GM19099 (cell line): ENCODE data around the gene OAS3.

Experiments used
- POLR2A ChIP-seq: IDR thresholded peaks from 3 replicates; pipeline ENCODE4 v1.6.1; 2011; ENCODE audit warnings: low read depth; ENCODE audit not compliant: insufficient read length; ENCODE audit errors: extremely low read depth

OAS3 gene

DNA sequence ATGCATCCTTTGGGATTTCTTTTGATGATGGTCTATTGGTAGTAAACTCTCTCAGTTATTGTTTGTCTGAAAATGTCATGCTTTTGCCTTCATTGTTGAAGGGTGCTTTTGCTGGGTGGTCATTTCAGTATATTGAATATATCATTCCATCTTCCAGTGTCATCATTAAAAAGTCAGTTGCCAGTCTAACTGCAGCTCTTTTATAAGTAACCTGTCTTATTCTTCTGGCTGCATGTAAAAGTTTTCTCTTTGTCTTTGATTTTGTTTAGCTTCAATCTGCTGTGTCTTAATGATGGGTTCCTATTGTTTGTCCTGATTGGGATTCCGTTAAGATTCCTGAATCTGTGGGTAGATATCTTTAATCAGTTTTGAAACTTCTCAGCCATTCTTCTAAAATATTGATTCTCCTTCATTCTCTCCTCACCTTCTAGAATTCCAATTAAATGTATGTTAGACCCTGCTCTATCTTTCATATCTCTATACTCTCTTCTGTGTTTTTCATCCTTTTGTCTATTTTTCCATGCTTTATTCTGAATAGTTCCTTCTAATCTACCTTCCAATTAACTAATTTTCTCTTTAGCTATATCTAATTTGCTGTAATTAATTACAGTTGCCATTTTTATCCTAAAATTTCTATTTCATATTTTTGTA, 25.1 kb upstream of the OAS3 start:
- no peak for TF ChIP-seq POLR2A

DNA sequence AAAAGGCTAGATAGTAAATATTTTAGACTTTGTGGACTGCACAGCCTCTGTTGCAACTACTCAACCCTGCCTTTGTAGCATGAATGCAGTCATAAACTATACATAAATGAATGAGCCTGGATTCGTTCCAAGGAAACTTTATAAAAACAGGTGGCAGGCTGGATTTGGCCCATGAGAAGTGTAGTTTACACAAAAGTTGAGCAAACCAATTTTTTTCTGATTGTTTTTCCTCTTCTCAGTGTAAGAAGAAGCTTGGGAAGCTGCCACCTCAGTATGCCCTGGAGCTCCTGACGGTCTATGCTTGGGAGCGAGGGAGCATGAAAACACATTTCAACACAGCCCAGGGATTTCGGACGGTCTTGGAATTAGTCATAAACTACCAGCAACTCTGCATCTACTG, 22.0 kb upstream of the OAS3 start:
- TF ChIP-seq POLR2A = no peak

DNA sequence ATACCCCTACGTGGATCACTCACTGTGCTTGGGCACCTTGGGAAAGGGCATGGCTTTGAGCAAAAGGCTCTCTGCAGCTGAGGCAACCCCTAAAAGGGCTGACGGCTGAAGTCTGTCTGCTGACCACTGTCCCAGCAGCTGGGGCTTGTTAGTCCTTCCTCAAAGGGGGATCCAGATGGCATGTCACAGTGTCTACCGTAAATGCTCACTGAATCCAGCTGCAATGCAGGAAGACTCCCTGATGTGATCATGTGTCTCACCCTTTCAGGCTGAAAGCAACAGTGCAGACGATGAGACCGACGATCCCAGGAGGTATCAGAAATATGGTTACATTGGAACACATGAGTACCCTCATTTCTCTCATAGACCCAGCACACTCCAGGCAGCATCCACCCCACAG, 19.2 kb upstream of the OAS3 start:
- TF ChIP-seq POLR2A = no peak

DNA sequence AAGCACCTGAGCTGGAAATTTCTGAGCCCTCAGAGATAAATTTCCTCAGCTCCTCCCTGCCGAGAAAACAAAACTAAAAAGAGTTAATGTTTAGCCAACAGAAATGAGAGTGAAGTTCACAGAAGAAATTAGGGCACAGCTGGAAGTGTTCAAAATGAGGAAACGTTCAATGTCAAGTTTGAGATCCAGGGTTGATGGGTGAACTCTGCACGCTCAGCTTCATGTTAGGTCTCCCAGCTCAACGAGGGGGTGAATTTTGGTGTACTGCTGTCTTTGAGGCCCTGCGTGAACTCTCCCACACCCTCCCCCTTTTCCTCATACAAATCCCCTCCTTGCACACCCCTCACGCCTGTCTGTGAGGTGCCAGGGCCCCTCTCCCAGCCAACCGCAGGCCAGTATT, 13.3 kb upstream of the OAS3 start:
- TF ChIP-seq POLR2A = peak; percentile 42

DNA sequence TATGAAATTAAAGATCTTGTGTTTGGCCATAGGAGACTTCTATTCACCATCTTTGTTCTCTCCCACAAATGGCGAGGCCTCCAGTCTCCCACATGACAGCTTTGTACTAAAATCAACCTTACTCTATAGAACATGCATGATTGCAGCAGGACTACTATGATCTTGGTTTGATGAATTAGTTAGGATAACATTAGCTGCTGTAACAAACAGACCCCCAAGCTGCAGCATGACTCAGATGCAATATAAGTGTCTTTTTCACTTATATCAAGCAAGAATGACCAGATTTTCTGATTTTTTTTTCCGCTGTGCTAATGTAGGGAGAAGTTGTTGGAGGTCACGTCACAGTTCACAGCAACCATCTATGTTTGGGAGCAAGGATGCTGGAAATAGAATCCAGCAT, 10.8 kb upstream of the OAS3 start:
- no peak for TF ChIP-seq POLR2A

DNA sequence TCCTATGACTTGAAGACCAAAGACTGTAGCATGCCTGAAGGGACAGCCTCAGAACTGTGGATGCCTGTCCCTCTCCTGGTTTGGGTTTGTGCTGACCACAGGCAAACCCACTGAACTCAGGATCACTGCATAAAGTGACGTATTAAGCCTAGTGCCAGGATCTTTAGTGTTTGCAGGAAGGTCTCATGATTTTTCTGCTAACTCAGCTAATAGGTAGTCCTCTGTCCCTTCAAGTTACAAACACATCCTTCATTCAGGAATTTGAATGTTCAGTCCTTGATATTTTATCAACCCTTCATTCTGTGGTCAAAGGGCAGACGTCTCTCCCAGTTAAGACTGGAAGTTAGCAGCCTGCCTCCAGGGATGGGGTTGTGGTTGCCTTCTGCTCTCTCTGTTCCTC, 10.3 kb upstream of the OAS3 start:
- no peak for TF ChIP-seq POLR2A

DNA sequence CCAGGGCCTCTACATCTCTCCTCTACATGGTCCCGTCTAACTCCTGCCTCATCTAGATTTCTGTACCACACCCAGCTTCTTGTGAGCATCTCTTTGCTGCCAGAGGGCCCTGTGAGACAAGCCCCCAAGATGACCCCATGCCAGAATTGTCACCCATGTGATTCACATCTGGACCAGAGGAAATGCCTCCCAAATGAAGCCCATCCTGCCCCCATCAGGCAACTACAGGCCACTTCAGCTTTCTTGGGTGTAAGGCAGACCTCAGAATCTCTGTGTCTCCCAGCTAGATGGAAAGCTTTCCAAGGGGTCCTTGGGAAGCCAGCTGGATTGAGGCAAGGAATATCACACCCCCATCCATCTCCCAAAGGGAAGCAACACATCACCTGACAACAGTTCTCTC, 9.3 kb upstream of the OAS3 start:
- no peak for TF ChIP-seq POLR2A

DNA sequence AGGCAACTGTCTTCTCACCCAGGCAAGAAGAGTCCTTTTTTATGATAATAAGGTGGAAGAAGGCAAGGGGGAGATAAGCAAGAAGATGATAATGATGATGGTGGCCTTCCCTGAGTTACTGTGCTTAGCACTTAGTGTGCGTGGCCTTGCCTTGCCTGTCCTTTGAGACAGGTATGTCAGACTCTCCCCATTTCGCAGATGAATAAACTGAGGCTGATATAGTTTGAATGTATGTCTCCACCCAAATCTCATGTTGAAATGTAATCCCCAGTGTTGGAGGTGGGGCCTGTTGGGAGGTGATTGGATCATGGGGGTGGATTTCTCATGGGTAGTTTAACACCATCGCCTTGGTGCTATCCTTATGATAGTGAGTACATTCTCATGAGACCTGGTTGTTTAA, 8.6 kb upstream of the OAS3 start:
- TF ChIP-seq POLR2A = no peak

DNA sequence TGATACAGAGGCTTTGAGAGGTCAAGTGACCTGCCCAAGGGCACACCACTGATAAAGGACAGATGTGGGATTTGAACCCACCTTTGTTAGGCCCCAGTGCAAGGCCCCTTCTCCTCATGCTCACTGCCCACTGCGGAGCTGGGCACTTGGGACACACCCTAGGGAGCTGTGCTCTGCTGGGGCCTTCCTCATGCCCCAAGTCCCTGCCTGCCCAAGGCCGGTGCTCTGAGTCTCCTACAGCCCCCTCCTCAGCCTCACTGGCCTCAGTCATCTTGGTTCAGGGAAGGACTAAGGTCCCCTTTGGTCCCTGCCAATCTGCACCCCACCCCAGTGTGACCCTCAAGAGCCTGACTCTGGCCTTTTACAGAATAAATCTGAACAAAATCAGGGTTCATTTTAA, 7.9 kb upstream of the OAS3 start:
- TF ChIP-seq POLR2A = no peak

DNA sequence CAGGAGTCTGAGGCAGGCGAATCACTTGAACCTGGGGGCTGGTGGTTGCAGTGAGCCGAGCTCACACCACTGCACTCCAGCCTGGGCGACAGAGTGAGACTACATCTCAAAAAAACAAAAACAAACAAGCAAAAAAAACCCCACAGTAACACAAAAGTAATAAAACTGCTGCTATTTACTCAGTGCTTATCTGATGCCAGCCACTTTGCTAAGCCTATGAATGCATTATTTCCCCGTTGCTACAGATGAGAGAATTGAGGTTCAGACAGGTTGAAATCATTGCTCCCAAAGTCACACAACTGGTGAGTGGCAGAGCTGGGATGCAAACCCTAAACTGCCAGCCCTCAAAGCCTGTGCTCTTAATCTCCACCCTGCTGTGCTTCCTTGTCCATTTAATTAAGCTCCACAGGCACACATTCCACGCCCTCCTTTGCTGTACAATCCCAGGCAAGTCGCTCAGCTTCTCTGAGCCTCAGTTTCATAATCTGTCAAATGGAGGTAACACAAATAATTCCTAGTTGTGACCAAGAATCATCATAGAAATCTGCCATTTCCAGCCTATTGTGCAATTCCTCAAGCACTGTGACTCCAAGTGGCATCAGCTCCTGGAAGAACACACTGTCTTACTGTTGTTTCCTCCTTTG, 5.7 kb upstream of the OAS3 start:
- no peak for TF ChIP-seq POLR2A

DNA sequence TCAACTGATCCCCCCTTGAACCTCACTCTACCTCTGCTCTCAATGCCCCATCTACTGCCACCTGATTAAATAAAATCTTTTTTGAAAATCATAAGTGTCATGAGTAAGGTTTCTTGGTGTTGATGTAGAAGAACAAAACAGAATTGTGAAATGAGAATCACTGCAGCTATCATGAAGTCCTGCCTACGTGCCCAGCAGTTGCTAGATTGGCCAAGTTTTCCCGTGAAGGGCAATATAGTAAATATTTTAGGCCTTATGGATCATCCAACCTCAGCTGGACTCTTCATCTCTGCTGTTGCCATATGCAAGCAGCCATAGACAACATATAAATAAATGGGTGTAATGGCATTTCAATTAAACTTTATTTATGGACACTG, 5.2 kb upstream of the OAS3 start:
- TF ChIP-seq POLR2A = no peak

DNA sequence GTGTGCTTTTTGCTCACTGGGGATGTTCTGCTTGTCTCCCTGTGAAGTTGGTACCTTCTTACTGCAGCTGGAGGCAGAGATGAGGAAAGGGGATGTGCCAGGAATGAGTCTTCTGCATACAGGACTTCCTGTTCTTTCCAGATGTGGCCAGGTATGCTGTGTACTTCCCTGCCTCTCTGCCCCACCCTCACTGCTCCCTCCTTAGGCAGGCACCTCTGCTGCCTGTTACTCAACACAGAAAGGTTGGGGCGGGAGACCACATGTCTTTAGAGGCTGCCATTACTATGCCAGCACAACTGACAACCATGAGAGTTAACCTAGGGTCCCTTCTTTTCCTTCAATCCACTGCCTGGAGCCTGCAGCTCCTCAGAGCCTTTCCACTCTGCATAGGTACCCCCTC, 2.0 kb upstream of the OAS3 start:
- TF ChIP-seq POLR2A = no peak

DNA sequence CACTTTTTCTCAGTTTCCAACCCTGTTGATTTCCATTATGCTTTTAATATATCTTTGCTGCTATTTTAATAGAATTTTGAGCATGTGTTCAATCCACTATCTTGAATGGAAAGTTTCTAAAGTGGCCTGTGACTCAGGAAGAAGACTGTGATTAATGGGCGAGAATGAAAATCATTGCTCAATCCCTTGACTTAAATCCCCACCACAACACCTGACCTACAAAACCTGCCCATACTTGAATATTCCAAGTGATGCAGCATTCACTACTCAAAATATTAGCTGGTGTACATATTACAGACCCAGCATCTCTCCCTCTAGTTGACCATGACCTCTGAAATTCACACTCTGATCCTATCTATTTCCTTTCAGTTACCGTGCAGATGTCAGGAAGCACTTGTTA, 1.3 kb upstream of the OAS3 start:
- no peak for TF ChIP-seq POLR2A

DNA sequence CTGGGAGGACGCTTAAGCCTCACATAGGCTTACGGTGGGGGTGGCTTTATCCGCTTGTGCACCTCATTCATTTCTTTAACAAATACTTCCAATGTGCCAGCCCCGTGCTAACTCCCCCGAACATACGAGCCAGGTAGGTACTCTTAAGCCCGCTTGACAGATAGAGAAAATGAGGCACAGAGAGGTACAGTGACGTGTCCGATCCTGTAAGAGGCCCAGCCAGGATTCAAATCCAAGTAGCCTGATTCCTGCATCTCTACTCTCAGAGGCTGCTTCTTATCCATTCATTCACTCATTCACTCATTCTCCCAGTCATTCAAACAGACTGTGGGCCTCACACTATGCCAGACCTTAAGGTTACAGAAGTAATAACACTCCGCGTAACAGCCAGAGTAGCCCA, 477 bp downstream of the OAS3 start:
- TF ChIP-seq POLR2A = no peak

DNA sequence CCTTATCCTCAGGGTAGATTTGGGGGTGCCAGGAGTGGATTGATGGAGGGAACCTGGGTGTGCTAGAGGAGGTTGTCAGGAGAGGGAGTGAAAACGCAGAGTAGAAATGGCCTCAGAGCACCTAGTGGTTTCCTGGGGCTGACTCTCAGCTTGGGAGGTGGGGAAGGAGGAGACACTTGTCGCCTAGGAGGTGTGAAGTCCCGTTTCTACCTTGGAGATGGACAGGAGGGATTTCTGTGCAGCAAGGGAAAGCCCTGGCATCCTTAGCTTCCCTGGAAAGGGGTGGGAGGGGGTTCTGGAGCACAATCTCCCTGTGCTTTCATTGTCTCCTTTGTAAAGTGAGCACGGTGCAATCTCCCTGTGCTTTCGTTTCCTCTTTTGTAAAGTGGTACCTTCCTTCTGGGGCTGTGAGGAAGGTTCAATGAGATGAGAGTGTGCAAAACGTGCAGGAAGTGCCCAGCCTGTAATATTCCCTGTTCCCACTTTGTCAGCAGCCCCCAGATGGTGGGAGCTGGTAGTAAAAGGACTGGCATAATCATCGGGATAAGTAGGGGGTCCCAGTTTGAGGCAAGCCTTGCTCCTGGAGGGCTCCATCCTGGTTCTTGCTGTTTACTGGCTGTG, 1.6 kb downstream of the OAS3 start:
- TF ChIP-seq POLR2A = peak; percentile 52

DNA sequence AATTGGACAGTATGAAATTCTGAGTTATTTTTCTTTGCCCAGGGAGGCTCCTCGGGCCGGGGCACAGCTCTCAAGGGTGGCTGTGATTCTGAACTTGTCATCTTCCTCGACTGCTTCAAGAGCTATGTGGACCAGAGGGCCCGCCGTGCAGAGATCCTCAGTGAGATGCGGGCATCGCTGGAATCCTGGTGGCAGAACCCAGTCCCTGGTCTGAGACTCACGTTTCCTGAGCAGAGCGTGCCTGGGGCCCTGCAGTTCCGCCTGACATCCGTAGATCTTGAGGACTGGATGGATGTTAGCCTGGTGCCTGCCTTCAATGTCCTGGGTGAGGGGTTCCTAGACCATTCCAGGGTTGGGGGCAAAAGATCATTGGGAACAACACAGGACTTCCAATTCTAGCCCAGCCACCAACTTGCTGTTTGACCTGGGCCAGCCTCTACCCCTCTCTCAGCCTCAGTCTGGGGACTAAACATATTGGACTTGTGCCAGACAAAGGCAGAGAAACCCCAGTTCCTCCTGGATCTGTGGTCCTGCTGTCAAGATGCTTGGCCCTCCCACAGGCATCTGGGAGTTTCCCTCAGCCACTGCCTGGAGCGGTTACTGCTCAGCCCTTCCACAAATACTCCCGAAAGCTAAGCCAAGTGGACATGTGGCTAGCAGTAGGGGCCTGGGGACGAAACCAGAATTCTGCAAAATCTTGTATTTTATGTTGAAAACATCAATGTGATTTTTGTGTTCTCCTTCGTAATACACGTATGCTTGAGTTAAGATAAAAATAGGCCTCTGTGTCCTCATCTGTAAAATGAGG, 3.5 kb downstream of the OAS3 start:
- no peak for TF ChIP-seq POLR2A
